ENCODE data around the gene EXOSC7.

EXOSC7 gene

GRCh38 chr3:45059132-45059531, 83.1 kb downstream of the EXOSC7 start:
- Histone ChIP-seq H3K27ac (ENCODE audit: low read length) (no peak overlapping the region), H3K4me1 (ENCODE audit: control insufficient read depth in 1 of 2, insufficient read depth in 2 of 2, low read length in 2 of 2) (peaks cover 0 to 5% of the 10 kb centered on the region in 2 donors), H3K36me3 (ENCODE audit: control insufficient read depth in 1 of 2, insufficient read depth in 2 of 2, low read length in 2 of 2) (no peaks in the 10 kb centered on the region), H3K27me3 (ENCODE audit: low read depth, low read length) (no peaks in the 10 kb centered on the region), H3K4me3 (ENCODE audit: low read depth in 1 of 2, low read length in 2 of 2) (no peak overlapping the region), H3K9me3 (ENCODE audit: control insufficient read depth in 1 of 2, low read length in 2 of 2) (no peaks in the 10 kb centered on the region)

- Histone ChIP-seq H3K9me3 (ENCODE audit: control insufficient read depth in 1 of 2, low read length in 2 of 2) (no peaks in the 10 kb centered on the region), H3K27ac (ENCODE audit: low read length) (no peak overlapping the region), H3K4me3 (ENCODE audit: low read depth in 1 of 2, low read length in 2 of 2) (no peak overlapping the region), H3K4me1 (ENCODE audit: control insufficient read depth in 1 of 2, insufficient read depth in 2 of 2, low read length in 2 of 2) (peaks cover 0 to 5% of the 10 kb centered on the region in 2 donors), H3K27me3 (ENCODE audit: low read depth, low read length) (no peaks in the 10 kb centered on the region), H3K36me3 (ENCODE audit: control insufficient read depth in 1 of 2, insufficient read depth in 2 of 2, low read length in 2 of 2) (no peaks in the 10 kb centered on the region)
Observed at GRCh38 chr3:45060165-45060892, 84.3 kb downstream of the EXOSC7 start.
